NCI-H2029 (cell line): ENCODE results near the gene ADGRF3.
"Not testable (repeated sequence)": the region's sequence is repeated elsewhere in the genome, so short reads cannot be mapped to it uniquely, and the experiment has no call there.

Source experiments
- DNase-seq: peaks from one replicate; lab custom pipeline; 2025; lab: John Stamatoyannopoulos, UW

ADGRF3 gene

DNA sequence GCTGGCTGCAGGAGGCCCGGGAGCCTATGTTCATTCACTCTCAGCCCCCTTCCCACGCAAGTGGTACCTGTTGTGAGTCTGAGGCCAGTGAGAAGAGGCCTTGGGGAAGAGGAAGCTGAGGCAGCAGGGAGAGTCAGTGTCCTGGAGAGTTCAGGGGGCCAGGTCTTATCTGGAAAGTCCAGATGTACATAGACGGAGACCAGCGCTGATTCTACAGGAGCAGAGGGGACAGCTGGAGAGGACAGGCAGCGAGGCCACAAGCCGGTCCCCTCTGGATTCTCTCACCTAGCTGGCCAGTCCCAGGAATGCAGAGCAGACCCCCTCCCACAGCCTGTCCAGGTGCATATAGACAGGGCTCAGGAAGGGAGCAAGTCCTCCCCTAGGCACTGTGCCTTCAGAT lies 29.7 kb downstream of the ADGRF3 start:
- no peak for DNase-seq

GRCh38 chr2:26316041-26316440 lies 30.5 kb downstream of the ADGRF3 start:
- DNase-seq: no peak

GRCh38 chr2:26314243-26314642 lies 32.3 kb downstream of the ADGRF3 start:
- DNase-seq: no peak

DNA sequence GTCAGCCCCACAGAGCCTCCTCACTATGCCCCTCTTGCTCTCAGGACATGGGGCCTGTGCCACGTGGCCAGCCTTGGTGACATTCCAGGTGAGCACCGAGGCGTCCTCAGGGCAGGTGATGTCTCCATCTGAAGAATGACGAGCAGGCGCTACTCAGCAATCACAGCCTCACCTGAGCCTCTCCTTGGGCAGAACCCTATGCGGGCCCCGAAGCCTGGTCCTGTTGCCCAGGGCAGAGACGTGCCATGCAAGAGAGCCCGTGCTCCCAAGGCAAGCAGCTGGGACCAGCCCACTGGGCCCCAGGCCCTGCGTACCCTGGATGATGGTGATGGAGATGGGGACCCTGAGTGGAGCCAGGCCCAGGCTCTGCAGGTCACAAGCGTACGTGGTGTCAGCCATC lies 33.1 kb downstream of the ADGRF3 start:
- DNase-seq: no peak

GRCh38 chr2:26312471-26312870 lies 34.1 kb downstream of the ADGRF3 start:
- no peak for DNase-seq

- no peak for DNase-seq
These were observed 36.7 kb downstream of the ADGRF3 start for GRCh38 chr2:26309921-26310320.

GRCh38 chr2:26305540-26305939 lies 41.0 kb downstream of the ADGRF3 start:
- peak; percentile 2 for DNase-seq

- not testable (repeated sequence) for DNase-seq
These were observed 41.5 kb downstream of the ADGRF3 start for GRCh38 chr2:26305094-26305493.

- no peak for DNase-seq
These were observed 43.7 kb downstream of the ADGRF3 start for GRCh38 chr2:26302846-26303245.

DNA sequence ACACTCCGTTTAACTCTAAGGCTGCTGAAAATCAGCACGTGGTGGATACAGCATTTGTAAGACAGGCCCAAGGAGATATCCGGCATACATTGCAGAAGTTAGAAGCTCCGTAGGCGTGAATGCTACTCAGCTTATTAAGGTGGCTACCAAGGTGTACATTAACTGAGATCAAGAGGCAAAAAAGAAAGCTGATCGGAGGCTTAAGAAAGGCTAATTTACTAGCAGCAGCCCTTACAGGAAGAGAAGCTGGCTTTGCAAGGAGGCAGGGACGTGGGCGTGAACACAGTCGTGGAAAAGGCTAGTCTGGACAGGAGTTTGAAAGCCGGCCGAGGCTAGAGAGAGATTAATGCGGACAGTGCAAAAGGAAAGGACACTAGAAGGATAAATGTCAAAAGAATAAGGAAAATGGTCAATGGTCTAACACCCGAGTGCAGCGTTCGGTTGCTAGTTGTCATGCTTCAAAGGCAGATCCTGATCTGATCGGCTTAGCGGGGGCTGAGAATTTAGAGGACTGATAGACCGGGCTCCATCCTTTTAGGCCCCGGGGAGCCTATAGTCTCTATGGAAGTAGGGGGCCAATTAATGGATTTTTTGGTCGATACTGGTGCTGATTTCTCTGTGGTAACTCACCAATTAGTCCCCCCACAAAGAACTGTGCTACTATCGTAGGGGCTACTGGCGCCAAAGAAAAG lies 46.2 kb downstream of the ADGRF3 start:
- DNase-seq: no peak

GRCh38 chr2:26299471-26300101 lies 47.0 kb downstream of the ADGRF3 start:
- DNase-seq: no peak

- no peak for DNase-seq
These were observed 47.8 kb downstream of the ADGRF3 start for GRCh38 chr2:26298638-26299393.

DNA sequence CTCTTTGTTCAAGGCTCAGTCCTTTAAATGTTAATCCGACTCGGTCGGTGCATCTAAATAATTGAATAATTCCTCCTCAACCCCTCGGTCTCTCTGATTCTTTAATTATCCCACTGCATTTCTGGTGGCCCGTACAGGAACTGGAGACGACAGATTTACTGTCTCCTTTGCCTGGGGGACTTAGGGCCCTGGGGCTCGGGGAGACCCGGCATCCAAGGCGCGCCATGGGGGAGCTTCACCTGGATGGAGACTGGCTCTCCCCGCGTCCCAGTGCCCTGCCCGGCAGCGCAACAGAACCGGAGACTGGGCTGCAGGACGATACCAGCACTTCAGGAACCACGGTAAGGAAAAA lies 48.3 kb downstream of the ADGRF3 start:
- no peak for DNase-seq

DNA sequence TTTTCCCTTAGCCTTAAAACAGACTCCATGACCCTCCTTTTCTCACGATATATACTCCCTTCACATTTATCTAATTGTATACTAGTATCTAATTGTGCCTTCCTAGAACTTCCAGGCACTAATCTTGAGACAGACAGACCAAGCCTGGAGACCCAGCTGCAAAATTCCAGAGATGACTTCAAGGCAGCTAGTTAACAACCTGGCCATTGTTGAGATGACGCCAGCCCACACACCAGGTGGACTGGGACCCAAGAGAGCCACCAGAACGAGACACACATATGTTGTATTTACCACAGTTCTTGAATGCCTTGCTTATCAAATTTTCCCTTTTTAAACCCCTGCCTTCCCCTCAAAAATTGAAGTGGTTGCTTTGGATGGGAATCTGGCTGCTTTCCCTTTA lies 49.5 kb downstream of the ADGRF3 start:
- no peak for DNase-seq

DNA sequence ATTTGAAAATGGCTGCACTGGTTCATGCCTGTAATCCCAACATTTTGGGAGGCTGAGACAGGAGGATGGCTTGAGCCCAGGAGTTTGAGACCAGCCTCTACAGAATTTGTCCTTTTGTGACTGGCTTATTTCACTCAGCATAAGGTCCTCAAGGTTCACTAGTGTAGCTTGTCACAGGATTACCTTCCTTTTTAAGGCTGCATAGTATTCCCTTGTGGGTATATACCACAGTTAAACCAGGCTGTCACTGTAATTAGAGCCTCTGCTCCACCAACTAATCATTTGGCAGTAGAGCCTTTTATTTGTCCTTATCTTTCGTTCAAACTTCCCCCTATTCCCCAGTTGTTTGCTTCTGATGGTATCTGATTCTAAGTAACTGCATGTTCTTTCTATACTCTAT lies 51.1 kb downstream of the ADGRF3 start:
- DNase-seq: no peak

DNA sequence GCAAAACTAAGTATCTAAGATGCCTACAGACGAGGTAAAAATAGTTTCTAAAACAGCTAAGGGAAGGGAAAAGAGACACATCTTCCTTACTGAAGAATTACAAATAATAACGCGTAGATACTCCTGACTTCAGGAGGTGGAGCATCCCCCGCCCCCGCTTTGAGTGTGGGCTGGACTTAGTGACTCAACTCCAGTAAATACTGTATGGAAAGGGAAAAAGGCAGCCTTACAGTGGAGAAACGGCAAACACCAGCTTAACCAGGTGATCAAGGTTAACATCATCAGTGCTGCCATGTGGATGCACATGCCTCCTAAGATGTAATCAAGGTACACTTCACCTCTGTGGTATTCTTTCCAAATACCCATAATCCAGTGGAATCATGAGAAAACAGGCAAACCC lies 53.9 kb downstream of the ADGRF3 start:
- DNase-seq: no peak

DNA sequence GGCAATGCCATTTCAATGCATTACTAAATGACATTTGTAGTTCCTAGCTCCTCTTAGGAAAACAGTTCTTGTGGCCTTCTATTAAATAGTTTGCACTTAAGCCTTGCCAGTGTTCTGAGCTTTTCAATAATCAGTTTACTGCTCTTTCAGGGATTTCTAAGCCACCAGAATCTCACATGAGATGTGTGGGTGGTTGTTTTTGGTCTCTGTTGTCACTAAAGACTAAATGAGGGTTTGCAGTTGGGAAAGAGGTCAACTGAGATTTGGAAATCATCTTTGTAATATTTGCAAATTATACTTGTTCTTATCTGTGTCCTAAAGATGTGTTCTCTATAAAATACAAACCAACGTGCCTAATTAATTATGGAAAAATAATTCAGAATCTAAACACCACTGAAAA lies 56.6 kb downstream of the ADGRF3 start:
- no peak for DNase-seq

- DNase-seq: no peak
These were observed 60.7 kb downstream of the ADGRF3 start for GRCh38 chr2:26285931-26286330.

GRCh38 chr2:26284132-26284531 lies 62.5 kb downstream of the ADGRF3 start:
- DNase-seq: no peak

GRCh38 chr2:26283606-26284005 lies 63.0 kb downstream of the ADGRF3 start:
- no peak for DNase-seq

- DNase-seq: no peak
These were observed 65.4 kb downstream of the ADGRF3 start for GRCh38 chr2:26281226-26281625.

DNA sequence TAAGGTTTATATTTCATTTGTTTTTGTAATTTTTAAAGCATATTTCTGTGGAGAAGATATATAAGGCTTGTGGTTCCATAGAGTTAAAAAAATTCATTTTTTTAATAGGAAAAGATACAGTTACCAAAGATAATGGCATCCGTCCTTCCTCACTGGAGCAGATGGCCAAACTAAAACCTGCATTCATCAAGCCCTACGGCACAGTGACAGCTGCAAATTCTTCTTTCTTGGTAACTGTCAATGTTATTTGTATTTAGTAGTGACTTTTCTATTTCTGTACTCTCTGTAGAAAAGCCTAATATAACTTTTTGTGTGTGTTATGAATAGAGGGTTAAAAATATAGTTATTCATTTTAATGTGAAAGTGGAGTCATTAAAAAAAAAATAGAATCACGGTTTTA lies 66.7 kb downstream of the ADGRF3 start:
- DNase-seq: no peak

- DNase-seq: no peak
These were observed 69.9 kb downstream of the ADGRF3 start for GRCh38 chr2:26276484-26277227.
